ENCODE measurements around the gene ZBTB7C.

GRCh38 chr18:48440924-48441323 is 31.7 kb upstream of the ZBTB7C start:
- no peak for TF ChIP-seq CTCF (IDR thresholded peaks at IDR 0.05 in 2 of 3, conservative IDR thresholded peaks at IDR 0.05 in 1 of 3; ENCODE audit: control insufficient read depth in 2 of 3, extremely low read depth in 1 of 3, insufficient read depth in 1 of 3, low read depth in 3 of 3, low read length in 3 of 3)
- no peak for TF ChIP-seq POLR2A (IDR thresholded peaks at IDR 0.05; ENCODE audit: low read depth, low read length)
- no peak for TF ChIP-seq RFX5 (IDR thresholded peaks at IDR 0.05; ENCODE audit: low read depth, low read length)
- TF ChIP-seq, protein P1, sequence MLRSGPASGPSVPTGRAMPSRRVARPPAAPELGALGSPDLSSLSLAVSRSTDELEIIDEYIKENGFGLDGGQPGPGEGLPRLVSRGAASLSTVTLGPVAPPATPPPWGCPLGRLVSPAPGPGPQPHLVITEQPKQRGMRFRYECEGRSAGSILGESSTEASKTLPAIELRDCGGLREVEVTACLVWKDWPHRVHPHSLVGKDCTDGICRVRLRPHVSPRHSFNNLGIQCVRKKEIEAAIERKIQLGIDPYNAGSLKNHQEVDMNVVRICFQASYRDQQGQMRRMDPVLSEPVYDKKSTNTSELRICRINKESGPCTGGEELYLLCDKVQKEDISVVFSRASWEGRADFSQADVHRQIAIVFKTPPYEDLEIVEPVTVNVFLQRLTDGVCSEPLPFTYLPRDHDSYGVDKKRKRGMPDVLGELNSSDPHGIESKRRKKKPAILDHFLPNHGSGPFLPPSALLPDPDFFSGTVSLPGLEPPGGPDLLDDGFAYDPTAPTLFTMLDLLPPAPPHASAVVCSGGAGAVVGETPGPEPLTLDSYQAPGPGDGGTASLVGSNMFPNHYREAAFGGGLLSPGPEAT (IDR thresholded peaks at IDR 0.05; ENCODE audit: low read depth): no peak

Data from GM12878 (cell line).